Sigmoid colon (tissue), 7 donors: ENCODE measurements around the gene SREBF2. TPM values are rescaled to one million over a fixed set of nuclear protein-coding genes. Genes with fewer than 3 reads are reported as not detected.

Experiments
- DNase-seq: peaks from one replicate; pipeline ENCODE4 v3.0.0-alpha.2; 2019
- H3K27ac ChIP-seq, 4 donors: fragments of 200-600 bp; sonication (generic); one replicate each; pipeline ENCODE4 v1.5.1; 2016 to 2019; ENCODE audit warnings: mild to moderate bottlenecking in 1 of 4
- H3K27me3 ChIP-seq, 3 donors: fragments of 200-600 bp; sonication (generic); one replicate each; pipeline ENCODE4 v1.5.1; 2019; ENCODE audit warnings: mild to moderate bottlenecking in 1 of 3
- H3K36me3 ChIP-seq, 4 donors: fragments of 200-600 bp; sonication (generic); one replicate each; pipeline ENCODE4 v1.5.1; 2016 to 2019
- H3K4me1 ChIP-seq, 4 donors: fragments of 200-600 bp; sonication (generic); one replicate each; pipeline ENCODE4 v1.5.1; 2017 to 2019
- H3K4me3 ChIP-seq, 4 donors: fragments of 200-600 bp; sonication (generic); one replicate each; pipeline ENCODE4 v1.5.1; 2017 to 2019; ENCODE audit warnings: mild to moderate bottlenecking in 2 of 4, moderate library complexity in 1 of 4
- H3K9me3 ChIP-seq, 4 donors: fragments of 200-600 bp in 3 of 4; sonication (generic) in 3 of 4; one replicate each; pipeline versions ENCODE4 v1.5.1 to v1.6.1; 2013 to 2019
- EP300 ChIP-seq, 4 donors: sonication (generic); formaldehyde crosslinking; IDR thresholded peaks; one replicate each; pipeline ENCODE4 v1.6.1; 2017; ENCODE audit warnings: antibody characterized with exemption in 4 of 4
- POLR2A ChIP-seq, 2 donors: fragments of 450-650 bp; IDR thresholded peaks; one replicate each; pipeline ENCODE4 v1.6.1; 2016; ENCODE audit warnings: antibody characterized with exemption in 2 of 2, mild to moderate bottlenecking in 2 of 2, moderate library complexity in 2 of 2
- POLR2AphosphoS5 ChIP-seq, 4 donors: sonication (generic); formaldehyde crosslinking; IDR thresholded peaks; one replicate each; pipeline ENCODE4 v1.6.1; 2017; ENCODE audit warnings: antibody characterized with exemption in 4 of 4
- WGBS, 2 donors: extraction: QIAGEN DNeasy Blood & Tissue Kit; methylation state at CpG; one replicate each; pipeline ENCODE4 v1.1.7; 2013; 5-methylcytosine and 5-hydroxymethylcytosine counted together
- intact Hi-C: fragments of 100-400 bp; cut with DNase I; formaldehyde crosslinking; loops from one replicate; pipeline ENCODE4 v1.15.1; 2023
- polyA plus RNA-seq, 3 donors: library from polyadenylated mRNA; stranded (reverse); fragments of 200-250 nt; gene quantifications; one replicate each; pipeline ENCODE4 v1.2.3, GENCODE V29; 2013
- total RNA-seq, 4 donors: library from RNA; depleted of rRNA; stranded (reverse); fragments of >200 nt; gene quantifications; one replicate each; pipeline ENCODE4 v1.1.0, GENCODE V29; 2016
- TF ChIP-seq, protein P1 (sequence below), 4 experiments: fragments of 450-650 bp in 3 of 4; fragments of 200-600 bp in 1 of 4; IDR thresholded peaks; one replicate each; pipeline ENCODE4 v1.5.1; 2016 to 2019; ENCODE audit warnings: antibody characterized with exemption in 4 of 4, mild to moderate bottlenecking in 3 of 4, moderate library complexity in 2 of 4
- donor health status: healthy with polysubstance abuse.
- donor health status: Bipolar disorder and iron deficiency.
- donor health status: healthy.

SREBF2 gene
- total and polyA plus RNA-seq, 7 donors = 13.8 to 132 (median 25.3) TPM

DNA sequence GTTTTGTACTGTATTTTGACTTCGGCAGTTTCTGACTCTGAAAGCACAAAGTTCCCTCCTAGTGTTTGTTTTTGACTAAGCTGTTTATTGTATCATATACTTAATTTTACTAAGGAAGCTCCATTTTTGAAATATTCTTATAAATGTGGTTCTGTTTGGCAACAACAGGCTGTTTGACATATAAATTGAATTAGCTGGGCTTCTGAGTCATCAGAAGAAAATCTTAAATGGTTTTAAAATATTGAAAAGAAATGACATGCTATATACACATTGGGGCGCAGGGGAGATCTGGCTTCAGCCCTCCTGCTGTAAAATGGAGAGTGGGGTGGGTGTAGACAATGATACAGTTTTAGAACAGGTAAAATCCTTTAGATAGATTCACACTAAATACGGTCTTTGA is 43.4 kb downstream of the SREBF2 start:
- no peak for DNase-seq
- H3K4me3 ChIP-seq = no peak overlapping the region
- no peak overlapping the region for H3K27ac ChIP-seq
- H3K36me3 ChIP-seq = peaks cover 9 to 97% (median 29%) of the 10 kb centered on the region in 4 donors
- TF ChIP-seq POLR2A (IDR thresholded peaks at IDR 0.05) (no peak), POLR2AphosphoS5 (IDR thresholded peaks at IDR 0.05) (no peak), EP300 (IDR thresholded peaks at IDR 0.05) (no peak)
- TF ChIP-seq, protein P1, sequence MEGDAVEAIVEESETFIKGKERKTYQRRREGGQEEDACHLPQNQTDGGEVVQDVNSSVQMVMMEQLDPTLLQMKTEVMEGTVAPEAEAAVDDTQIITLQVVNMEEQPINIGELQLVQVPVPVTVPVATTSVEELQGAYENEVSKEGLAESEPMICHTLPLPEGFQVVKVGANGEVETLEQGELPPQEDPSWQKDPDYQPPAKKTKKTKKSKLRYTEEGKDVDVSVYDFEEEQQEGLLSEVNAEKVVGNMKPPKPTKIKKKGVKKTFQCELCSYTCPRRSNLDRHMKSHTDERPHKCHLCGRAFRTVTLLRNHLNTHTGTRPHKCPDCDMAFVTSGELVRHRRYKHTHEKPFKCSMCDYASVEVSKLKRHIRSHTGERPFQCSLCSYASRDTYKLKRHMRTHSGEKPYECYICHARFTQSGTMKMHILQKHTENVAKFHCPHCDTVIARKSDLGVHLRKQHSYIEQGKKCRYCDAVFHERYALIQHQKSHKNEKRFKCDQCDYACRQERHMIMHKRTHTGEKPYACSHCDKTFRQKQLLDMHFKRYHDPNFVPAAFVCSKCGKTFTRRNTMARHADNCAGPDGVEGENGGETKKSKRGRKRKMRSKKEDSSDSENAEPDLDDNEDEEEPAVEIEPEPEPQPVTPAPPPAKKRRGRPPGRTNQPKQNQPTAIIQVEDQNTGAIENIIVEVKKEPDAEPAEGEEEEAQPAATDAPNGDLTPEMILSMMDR (IDR thresholded peaks at IDR 0.05) = no peak
- H3K9me3 ChIP-seq = no peaks in the 10 kb centered on the region
- 85 to 94% methylated on average over 3 of the region's 3 CpGs for WGBS, 2 donors
- no peaks in the 10 kb centered on the region for H3K27me3 ChIP-seq
- intact Hi-C loops = no loop called here
- no peaks in the 10 kb centered on the region for H3K4me1 ChIP-seq

- Histone ChIP-seq H3K4me3 (no peak overlapping the region), H3K4me1 (no peaks in the 10 kb centered on the region), H3K27ac (no peak overlapping the region), H3K36me3 (peaks cover 9 to 97% (median 29%) of the 10 kb centered on the region in 4 donors), H3K9me3 (no peaks in the 10 kb centered on the region), H3K27me3 (no peaks in the 10 kb centered on the region)
- intact Hi-C loops = no loop called here
- DNase-seq = no peak
- no peak for TF ChIP-seq POLR2AphosphoS5 (IDR thresholded peaks at IDR 0.05)
- TF ChIP-seq POLR2A (IDR thresholded peaks at IDR 0.05) = no peak
- TF ChIP-seq EP300 (IDR thresholded peaks at IDR 0.05) = no peak
- TF ChIP-seq, protein P1 (IDR thresholded peaks at IDR 0.05) = no peak
Measured at GRCh38 chr22:41876675-41877074, 43.8 kb downstream of the SREBF2 start.

DNA sequence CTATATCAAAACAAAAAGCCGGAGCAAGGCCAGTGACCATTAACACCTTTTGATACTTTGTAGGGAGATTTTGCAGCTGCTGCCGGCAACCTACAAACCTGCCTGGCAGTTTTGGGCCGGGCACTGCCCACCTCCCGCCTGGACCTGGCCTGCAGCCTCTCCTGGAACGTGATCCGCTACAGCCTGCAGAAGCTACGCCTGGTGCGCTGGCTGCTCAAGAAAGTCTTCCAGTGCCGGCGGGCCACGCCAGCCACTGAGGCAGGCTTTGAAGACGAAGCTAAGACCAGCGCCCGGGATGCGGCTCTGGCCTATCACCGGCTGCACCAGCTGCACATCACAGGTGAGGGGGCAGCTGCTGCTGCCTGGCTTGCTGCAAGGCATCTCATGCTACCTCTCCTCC is 47.7 kb downstream of the SREBF2 start:
- DNase-seq = no peak
- no peak for TF ChIP-seq EP300 (IDR thresholded peaks at IDR 0.05)
- no peak for TF ChIP-seq POLR2A (IDR thresholded peaks at IDR 0.05)
- TF ChIP-seq POLR2AphosphoS5 (IDR thresholded peaks at IDR 0.05) = no peak
- TF ChIP-seq, protein P1 (IDR thresholded peaks at IDR 0.05) = no peak
- Histone ChIP-seq H3K4me1 (peaks cover 0 to 4% (median 0%) of the 10 kb centered on the region in 4 donors), H3K27ac (no peak overlapping the region), H3K4me3 (no peak overlapping the region), H3K36me3 (peaks cover 9 to 99% (median 38%) of the 10 kb centered on the region in 4 donors), H3K9me3 (no peaks in the 10 kb centered on the region), H3K27me3 (no peaks in the 10 kb centered on the region)
- intact Hi-C loops = no loop called here
- WGBS, 2 donors = 94 to 97% methylated on average over 16 of the region's 16 CpGs

- Histone ChIP-seq H3K27ac (no peak overlapping the region), H3K27me3 (no peaks in the 10 kb centered on the region), H3K4me3 (no peak overlapping the region), H3K9me3 (no peaks in the 10 kb centered on the region), H3K36me3 (peaks cover 8 to 99% (median 42%) of the 10 kb centered on the region in 4 donors), H3K4me1 (peaks cover 0 to 4% (median 0%) of the 10 kb centered on the region in 4 donors)
- intact Hi-C loops = no loop called here
- no peak for DNase-seq
- TF ChIP-seq POLR2A (IDR thresholded peaks at IDR 0.05) = no peak
- no peak for TF ChIP-seq POLR2AphosphoS5 (IDR thresholded peaks at IDR 0.05)
- TF ChIP-seq EP300 (IDR thresholded peaks at IDR 0.05) = no peak
- TF ChIP-seq, protein P1 (IDR thresholded peaks at IDR 0.05) = no peak
- WGBS, 2 donors = 91 to 99% methylated on average over 2 of the region's 2 CpGs
Measured at GRCh38 chr22:41883400-41883799, 50.5 kb downstream of the SREBF2 start.

DNA sequence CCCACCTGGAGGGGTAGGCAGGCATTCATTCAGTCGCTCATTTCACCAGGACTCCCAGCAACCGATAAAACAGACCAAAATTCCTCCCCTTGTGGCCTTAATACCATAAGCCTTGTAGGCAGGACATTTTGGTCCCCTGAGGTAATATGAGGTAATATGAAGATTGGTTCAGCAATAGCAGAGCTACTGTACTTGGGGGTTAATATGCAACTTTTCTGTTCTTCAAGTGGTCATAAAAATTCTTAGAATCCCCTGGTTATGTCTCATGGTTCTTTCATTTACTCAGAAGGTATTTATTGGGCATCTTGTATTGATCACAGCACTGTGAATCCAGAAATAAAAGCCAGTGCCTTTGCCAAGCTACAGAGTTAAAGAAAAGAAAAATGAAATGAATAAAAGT is 52.2 kb downstream of the SREBF2 start:
- DNase-seq = no peak
- Histone ChIP-seq H3K27me3 (no peaks in the 10 kb centered on the region), H3K4me1 (peaks cover 0 to 4% (median 0%) of the 10 kb centered on the region in 4 donors), H3K4me3 (no peak overlapping the region), H3K36me3 (peaks cover 8 to 98% (median 42%) of the 10 kb centered on the region in 4 donors), H3K27ac (no peak overlapping the region), H3K9me3 (no peaks in the 10 kb centered on the region)
- WGBS, 2 donors = 96 to 98% methylated on average over 2 of the region's 2 CpGs
- TF ChIP-seq POLR2A (IDR thresholded peaks at IDR 0.05) (no peak), EP300 (IDR thresholded peaks at IDR 0.05) (no peak), POLR2AphosphoS5 (IDR thresholded peaks at IDR 0.05) (no peak)
- TF ChIP-seq, protein P1 (IDR thresholded peaks at IDR 0.05) = no peak
- intact Hi-C loops = no loop called here
